ENCODE measurements around the gene TRAK1. TPM values are rescaled to one million over a fixed set of nuclear protein-coding genes. Genes with fewer than 3 reads are reported as not detected.

TRAK1 gene
- total RNA-seq, 1 donor from 2014 or later: 49.2 TPM

GRCh38 chr3:42163622-42164244 is 72.6 kb downstream of the TRAK1 start:
- Mint-ChIP-seq H3K4me1 (ENCODE audit: unreplicated experiment) (peaks cover 45% of the 10 kb centered on the region), H3K9me3 (no peaks in the 10 kb centered on the region), H3K27ac (peak overlapping the region; percentile 85), H3K4me3 (peak overlapping the region; percentile 81), H3K36me3 (peaks cover 5% of the 10 kb centered on the region), H3K27me3 (no peaks in the 10 kb centered on the region)
- TF ChIP-seq CTCF (conservative IDR thresholded peaks at IDR 0.05): no peak
- DNase-seq (ENCODE audit: extremely low spot score, unreplicated experiment): no peak

GRCh38 chr3:42164656-42165055 is 73.5 kb downstream of the TRAK1 start:
- H3K36me3 Mint-ChIP-seq: peaks cover 5% of the 10 kb centered on the region
- TF ChIP-seq CTCF (conservative IDR thresholded peaks at IDR 0.05): no peak
- peaks cover 37% of the 10 kb centered on the region for H3K4me1 Mint-ChIP-seq (ENCODE audit: unreplicated experiment)
- DNase-seq (ENCODE audit: extremely low spot score, unreplicated experiment): no peak
- H3K27me3 Mint-ChIP-seq: no peaks in the 10 kb centered on the region
- H3K9me3 Mint-ChIP-seq: no peaks in the 10 kb centered on the region
- H3K27ac Mint-ChIP-seq: peak overlapping the region; percentile 85
- H3K4me3 Mint-ChIP-seq: peak overlapping the region; percentile 37

GRCh38 chr3:42165211-42165610 is 74.1 kb downstream of the TRAK1 start:
- Mint-ChIP-seq H3K27ac (peak overlapping the region; percentile 85), H3K4me1 (ENCODE audit: unreplicated experiment) (peaks cover 38% of the 10 kb centered on the region), H3K9me3 (no peaks in the 10 kb centered on the region), H3K4me3 (peak overlapping the region; percentile 37), H3K27me3 (no peaks in the 10 kb centered on the region), H3K36me3 (peaks cover 5% of the 10 kb centered on the region)
- DNase-seq (ENCODE audit: extremely low spot score, unreplicated experiment): no peak
- no peak for TF ChIP-seq CTCF (conservative IDR thresholded peaks at IDR 0.05)

DNA sequence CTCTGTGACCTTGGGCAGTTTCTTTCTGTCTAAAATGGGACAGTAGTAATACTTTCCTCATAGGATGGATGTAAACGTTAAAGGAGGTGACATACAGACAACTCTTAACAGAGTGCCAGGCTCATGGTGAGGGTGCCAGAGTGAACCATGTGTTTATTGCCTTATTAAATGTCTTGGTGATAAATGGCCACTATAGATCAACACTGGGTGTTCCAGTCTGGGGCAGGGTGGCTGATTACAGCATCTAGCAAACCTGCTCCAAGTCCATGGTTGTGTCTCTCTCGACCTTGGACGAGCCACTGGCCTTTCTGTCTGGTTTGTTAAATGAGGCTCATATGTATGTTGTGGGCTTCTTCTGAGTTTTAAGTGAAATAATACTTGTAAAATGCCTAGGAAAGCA is 75.1 kb downstream of the TRAK1 start:
- no peaks in the 10 kb centered on the region for H3K9me3 Mint-ChIP-seq
- peaks cover 32% of the 10 kb centered on the region for H3K4me1 Mint-ChIP-seq (ENCODE audit: unreplicated experiment)
- TF ChIP-seq CTCF (conservative IDR thresholded peaks at IDR 0.05): no peak
- no peak for DNase-seq (ENCODE audit: extremely low spot score, unreplicated experiment)
- peak overlapping the region; percentile 5 for H3K4me3 Mint-ChIP-seq
- H3K27me3 Mint-ChIP-seq: no peaks in the 10 kb centered on the region
- H3K36me3 Mint-ChIP-seq: peaks cover 5% of the 10 kb centered on the region
- peak overlapping the region; percentile 82 for H3K27ac Mint-ChIP-seq

DNA sequence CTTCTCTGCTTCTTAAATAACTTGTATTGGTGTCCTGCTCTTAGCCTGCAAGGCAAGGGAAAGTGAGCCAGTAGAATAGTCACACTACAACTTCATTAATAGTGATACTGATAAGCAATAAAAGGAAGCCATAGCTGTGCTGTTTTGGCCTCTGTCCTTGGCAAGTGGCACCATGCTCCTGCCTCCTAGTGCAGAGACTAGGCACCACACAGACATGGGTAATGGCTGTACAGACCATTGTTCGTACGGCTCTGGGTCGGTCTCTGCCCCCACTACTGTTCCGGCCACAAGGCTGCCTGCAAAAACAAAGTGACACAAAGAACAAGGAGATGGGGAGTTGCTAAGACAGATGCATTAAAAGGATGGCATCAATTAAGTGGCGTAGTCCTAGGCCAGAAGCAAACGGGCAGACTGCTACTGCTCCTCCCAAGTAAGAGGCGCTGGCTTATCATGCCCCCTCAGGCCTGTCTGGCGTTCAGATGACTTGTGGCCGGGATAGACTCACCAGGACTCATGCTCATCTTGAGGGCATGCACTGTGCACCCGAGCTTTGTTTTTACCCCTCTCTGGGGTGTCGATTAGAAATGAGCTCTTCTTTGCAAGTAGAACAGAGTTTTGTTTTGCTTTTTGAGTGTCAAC is 75.6 kb downstream of the TRAK1 start:
- Mint-ChIP-seq H3K4me1 (ENCODE audit: unreplicated experiment) (peaks cover 32% of the 10 kb centered on the region), H3K36me3 (peaks cover 5% of the 10 kb centered on the region), H3K9me3 (no peaks in the 10 kb centered on the region), H3K27ac (peak overlapping the region; percentile 82), H3K27me3 (no peaks in the 10 kb centered on the region), H3K4me3 (peak overlapping the region; percentile 5)
- no peak for TF ChIP-seq CTCF (conservative IDR thresholded peaks at IDR 0.05)
- no peak for DNase-seq (ENCODE audit: extremely low spot score, unreplicated experiment)

Measured in type B pancreatic cell (in vitro differentiated cells).